ENCODE data around the gene ARHGAP8. TPM values are rescaled to one million over a fixed set of nuclear protein-coding genes. Genes with fewer than 3 reads are reported as not detected.

The ARHGAP8 gene
- total RNA-seq, 2 donors from 2014 or later = 2.8 to 4.4 TPM

- peaks cover 31% of the 10 kb centered on the region for H3K27me3 Mint-ChIP-seq (ENCODE audit: low read depth)
Measured at GRCh38 chr22:44907765-44908737, 155.7 kb downstream of the ARHGAP8 start.

GRCh38 chr22:44909241-44909640 lies 156.9 kb downstream of the ARHGAP8 start:
- Mint-ChIP-seq H3K27ac (no peak overlapping the region), H3K4me3 (no peak overlapping the region), H3K27me3 (ENCODE audit: low read depth) (peaks cover 28% of the 10 kb centered on the region), H3K36me3 (ENCODE audit: insufficient read depth in 2 of 2) (no peaks in the 10 kb centered on the region), H3K9me3 (peaks cover 7 to 13% of the 10 kb centered on the region in 2 donors), H3K4me1 (ENCODE audit: low read depth) (no peaks in the 10 kb centered on the region)
- no peak for ATAC-seq (replicated peaks in 1 of 2)
- no peak for DNase-seq

More at GRCh38 chr22:44907765-44908737, 155.7 kb downstream of the ARHGAP8 start:
- Mint-ChIP-seq H3K4me1 (ENCODE audit: low read depth) (no peaks in the 10 kb centered on the region), H3K4me3 (no peak overlapping the region), H3K36me3 (ENCODE audit: insufficient read depth in 2 of 2) (peaks cover 0 to under 1% of the 10 kb centered on the region in 2 donors), H3K9me3 (peaks cover 7 to 13% of the 10 kb centered on the region in 2 donors), H3K27ac (no peak overlapping the region)
- DNase-seq (no peak), ATAC-seq (replicated peaks in 1 of 2) (no peak)

Other genes with a start within 250 kb of the ARHGAP8 start
- 10 to 100 TPM; 11.7 to 12.0 TPM for gene PRR5, start 50.4 kb upstream of the ARHGAP8 start, total RNA-seq